Inferior parietal cortex (tissue), 1 donor: ENCODE results near the gene CCDC148.
A peak's percentile ranks its signal among the peaks of the same experiment; 100 is the strongest.
"Not testable (repeated sequence)": the region's sequence is repeated elsewhere in the genome, so short reads cannot be mapped to it uniquely, and the experiment has no call there.

ENCODE experiments used
- DNase-seq: peaks from one replicate; pipeline ENCODE4 v3.0.0-alpha.2; 2016; ENCODE audit errors: extremely low spot score

The CCDC148 gene

GRCh38 chr2:158293722-158294121 is 162.8 kb downstream of the CCDC148 start:
- no peak for DNase-seq

- no peak for DNase-seq
These were observed 164.9 kb downstream of the CCDC148 start for GRCh38 chr2:158291544-158292180.

GRCh38 chr2:158290225-158290624 is 166.3 kb downstream of the CCDC148 start:
- DNase-seq: no peak

GRCh38 chr2:158276619-158277471 is 179.7 kb downstream of the CCDC148 start:
- DNase-seq: no peak

- DNase-seq: no peak
These were observed 182.8 kb downstream of the CCDC148 start for GRCh38 chr2:158273791-158274190.

GRCh38 chr2:158270536-158270935 is 186.0 kb downstream of the CCDC148 start:
- peak; percentile 11 for DNase-seq

- DNase-seq: no peak
These were observed 187.4 kb downstream of the CCDC148 start for GRCh38 chr2:158269143-158269542.

GRCh38 chr2:158266111-158266510 is 190.4 kb downstream of the CCDC148 start:
- no peak for DNase-seq

GRCh38 chr2:158255257-158255656 is 201.3 kb downstream of the CCDC148 start:
- DNase-seq: no peak

GRCh38 chr2:158253170-158253569 is 203.4 kb downstream of the CCDC148 start:
- DNase-seq: no peak

GRCh38 chr2:158251356-158251755 is 205.2 kb downstream of the CCDC148 start:
- no peak for DNase-seq

- no peak for DNase-seq
These were observed 213.2 kb downstream of the CCDC148 start for GRCh38 chr2:158243392-158243791.

GRCh38 chr2:158242280-158242679 is 214.3 kb downstream of the CCDC148 start:
- DNase-seq: no peak

- DNase-seq: no peak
These were observed 215.6 kb downstream of the CCDC148 start for GRCh38 chr2:158240975-158241374.

- no peak for DNase-seq
These were observed 217.3 kb downstream of the CCDC148 start for GRCh38 chr2:158239271-158239670.

- DNase-seq: no peak
These were observed 222.1 kb downstream of the CCDC148 start for GRCh38 chr2:158234497-158234896.

- DNase-seq: no peak
These were observed 224.1 kb downstream of the CCDC148 start for GRCh38 chr2:158232476-158232875.

GRCh38 chr2:158228943-158229508 is 227.5 kb downstream of the CCDC148 start:
- no peak for DNase-seq

- not testable (repeated sequence) for DNase-seq
These were observed 233.5 kb downstream of the CCDC148 start for GRCh38 chr2:158223066-158223465.

GRCh38 chr2:158221063-158222020 is 235.2 kb downstream of the CCDC148 start:
- no peak for DNase-seq

GRCh38 chr2:158217593-158217992 is 239.0 kb downstream of the CCDC148 start:
- no peak for DNase-seq

GRCh38 chr2:158214431-158214830 is 242.1 kb downstream of the CCDC148 start:
- DNase-seq: no peak
